Memory B cell (primary cell): ENCODE results near the gene SLX4.

Experiments
- ATAC-seq: fragments of 150-1000 bp; cut with Tn5 transposase; 2 replicates; pipeline ENCODE4 v1.10.0; 2021; ENCODE audit warnings: low read depth, mild to moderate bottlenecking, moderate library complexity
- DNase-seq, 2 donors: peaks; one replicate each; pipeline ENCODE4 v3.0.0; 2022; ENCODE audit warnings: low spot score in 2 of 2
- H3K27ac Mint-ChIP-seq: one replicate; pipeline ENCODE4 v1.8.0; 2022; ENCODE audit warnings: mild to moderate bottlenecking, moderate library complexity, mixed read lengths
- H3K27me3 Mint-ChIP-seq: one replicate; pipeline ENCODE4 v1.8.0; 2022; ENCODE audit warnings: mixed read lengths
- H3K36me3 Mint-ChIP-seq: one replicate; pipeline ENCODE4 v1.8.0; 2022; ENCODE audit warnings: mild to moderate bottlenecking, mixed read lengths
- H3K4me1 Mint-ChIP-seq: one replicate; pipeline ENCODE4 v1.8.0; 2022; ENCODE audit warnings: mixed read lengths
- H3K4me3 Mint-ChIP-seq: one replicate; pipeline ENCODE4 v1.8.0; 2022; ENCODE audit warnings: mild to moderate bottlenecking, moderate library complexity, mixed read lengths
- H3K9me3 Mint-ChIP-seq: one replicate; pipeline ENCODE4 v1.8.0; 2022; ENCODE audit warnings: mixed read lengths

Gene SLX4

DNA sequence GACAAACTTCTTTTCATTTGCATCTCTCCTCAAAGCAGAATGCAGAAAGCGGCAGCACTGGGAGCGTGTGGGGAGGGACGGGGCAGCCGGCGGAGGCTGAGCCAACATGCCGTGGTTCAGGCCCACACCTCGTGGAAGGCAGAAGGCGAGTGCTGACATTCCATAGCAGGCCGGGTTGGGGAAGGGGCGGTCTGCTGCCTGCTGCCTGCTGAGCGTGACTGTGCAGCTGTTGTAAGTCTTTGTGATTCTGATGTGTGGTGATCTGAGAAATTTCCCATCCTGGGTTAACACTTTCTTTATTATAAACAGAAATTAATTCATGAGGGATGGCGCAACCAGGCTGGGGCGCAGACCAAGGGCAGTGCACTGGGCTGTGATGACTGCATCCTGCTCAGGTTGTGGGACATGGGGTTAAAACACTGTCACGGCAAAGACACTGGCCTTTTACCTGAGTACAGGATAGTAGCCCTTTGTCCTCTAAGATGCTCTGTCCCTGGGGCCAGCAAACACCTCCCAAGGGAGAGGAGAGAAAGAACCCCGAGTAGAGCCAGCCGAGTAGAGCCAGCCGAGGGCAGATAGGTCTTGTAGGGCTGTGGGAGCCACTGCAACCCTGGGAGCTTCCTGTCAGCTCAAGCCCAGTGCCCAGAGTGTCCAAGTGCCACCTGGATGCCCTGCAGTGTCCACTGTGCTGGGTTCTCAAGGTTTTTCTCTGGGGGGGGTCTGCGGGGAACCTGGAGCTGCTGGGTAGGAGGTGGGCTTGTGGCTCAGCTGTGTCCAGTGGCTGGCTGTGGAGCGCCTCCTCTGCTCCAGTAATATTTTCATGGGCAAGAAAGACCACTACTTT lies 34.3 kb upstream of the SLX4 start:
- ATAC-seq (no peak), DNase-seq (no peak)
- Mint-ChIP-seq H3K4me1 (peaks cover 3% of the 10 kb centered on the region), H3K36me3 (peaks cover 6% of the 10 kb centered on the region), H3K27ac (peak overlapping the region; percentile 50), H3K4me3 (no peak overlapping the region), H3K27me3 (no peaks in the 10 kb centered on the region), H3K9me3 (no peaks in the 10 kb centered on the region)

GRCh38 chr16:3645108-3645503 lies 33.7 kb upstream of the SLX4 start:
- no peaks in the 10 kb centered on the region for H3K9me3 Mint-ChIP-seq
- peaks cover 6% of the 10 kb centered on the region for H3K4me1 Mint-ChIP-seq
- DNase-seq (no peak), ATAC-seq (no peak)
- no peaks in the 10 kb centered on the region for H3K27me3 Mint-ChIP-seq
- H3K36me3 Mint-ChIP-seq = peaks cover 9% of the 10 kb centered on the region
- H3K4me3 Mint-ChIP-seq = no peak overlapping the region
- no peak overlapping the region for H3K27ac Mint-ChIP-seq

DNA sequence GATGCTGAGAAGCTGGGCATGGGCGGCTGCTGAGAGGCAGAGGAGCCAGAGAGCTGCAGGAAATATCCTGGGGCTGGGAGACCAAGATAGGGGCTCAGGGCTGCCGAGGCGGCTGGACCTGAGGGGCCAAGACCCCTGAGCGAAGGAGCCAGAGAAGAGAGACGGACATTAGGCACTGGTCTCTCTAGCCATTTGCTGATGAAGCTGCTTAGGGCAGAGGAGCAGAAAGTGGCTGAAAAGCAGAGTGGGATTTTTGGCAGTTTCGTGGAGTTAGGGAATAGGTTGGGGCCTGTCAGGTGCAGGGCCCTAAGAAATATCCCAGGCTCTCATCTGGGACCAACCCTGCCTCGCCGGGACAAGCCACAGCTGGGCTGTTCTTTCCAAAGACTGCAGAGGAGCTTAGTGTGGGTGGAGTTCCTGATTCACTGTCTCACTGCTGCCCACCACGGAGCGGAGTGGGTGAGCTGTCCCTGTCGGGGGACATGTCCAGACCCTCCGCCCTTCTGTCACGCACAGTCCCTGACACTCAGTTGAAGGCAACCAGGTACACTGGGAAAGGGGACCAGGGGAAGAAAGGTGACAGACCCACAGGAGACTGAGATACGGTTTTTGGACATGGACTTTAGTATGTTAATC lies 31.8 kb upstream of the SLX4 start:
- Mint-ChIP-seq H3K36me3 (peaks cover 11% of the 10 kb centered on the region), H3K4me3 (no peak overlapping the region), H3K27me3 (no peaks in the 10 kb centered on the region), H3K4me1 (peaks cover 9% of the 10 kb centered on the region), H3K27ac (no peak overlapping the region), H3K9me3 (no peaks in the 10 kb centered on the region)
- no peak for ATAC-seq
- no peak for DNase-seq

DNA sequence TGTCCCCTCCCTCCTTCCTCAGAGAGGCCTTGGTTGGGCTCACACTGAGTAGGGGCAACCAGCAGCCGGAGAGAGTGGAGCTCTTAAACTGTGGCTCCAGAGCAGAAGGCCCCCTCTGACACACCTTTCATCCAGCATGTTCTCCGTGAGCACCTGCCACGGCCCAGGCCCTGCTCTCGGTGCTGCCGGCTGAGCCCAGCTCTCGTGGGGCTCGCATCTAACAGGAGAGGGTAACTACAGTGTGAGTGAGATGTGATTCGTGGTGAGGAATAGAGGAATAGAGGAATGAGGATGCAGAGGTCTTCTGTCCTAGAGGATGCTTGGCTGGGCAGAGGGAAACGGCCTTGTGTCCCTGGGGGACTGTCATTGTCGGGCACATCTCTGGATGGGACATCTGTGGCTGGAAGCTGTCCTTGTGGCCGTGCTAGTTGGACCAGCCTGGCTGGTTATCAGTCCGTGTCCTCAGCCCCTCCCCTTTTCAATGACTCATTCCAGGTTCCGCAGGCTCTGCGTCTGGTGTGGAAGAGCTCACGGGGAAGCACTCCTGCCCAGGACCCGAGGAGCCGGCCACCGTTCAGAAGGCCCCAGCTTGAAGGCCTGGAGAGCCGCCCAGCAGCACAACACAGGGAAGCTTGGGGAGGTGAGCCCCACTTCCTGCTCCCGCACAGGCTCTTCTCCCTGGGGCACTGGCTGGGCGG lies 31.1 kb upstream of the SLX4 start:
- Mint-ChIP-seq H3K36me3 (peaks cover 11% of the 10 kb centered on the region), H3K9me3 (no peaks in the 10 kb centered on the region), H3K4me3 (no peak overlapping the region), H3K4me1 (peaks cover 14% of the 10 kb centered on the region), H3K27ac (peak overlapping the region; percentile 20), H3K27me3 (no peaks in the 10 kb centered on the region)
- DNase-seq (no peak), ATAC-seq (no peak)

- H3K36me3 Mint-ChIP-seq = peaks cover 11% of the 10 kb centered on the region
- peaks cover 19% of the 10 kb centered on the region for H3K4me1 Mint-ChIP-seq
- no peak overlapping the region for H3K4me3 Mint-ChIP-seq
- DNase-seq = no peak
- ATAC-seq = no peak
- H3K27ac Mint-ChIP-seq = peak overlapping the region; percentile 20
- no peaks in the 10 kb centered on the region for H3K27me3 Mint-ChIP-seq
- H3K9me3 Mint-ChIP-seq = no peaks in the 10 kb centered on the region
Observed at GRCh38 chr16:3641801-3642396, 30.5 kb upstream of the SLX4 start.

- Mint-ChIP-seq H3K4me1 (peaks cover 19% of the 10 kb centered on the region), H3K27ac (no peak overlapping the region), H3K36me3 (peaks cover 10% of the 10 kb centered on the region), H3K27me3 (no peaks in the 10 kb centered on the region), H3K4me3 (no peak overlapping the region), H3K9me3 (no peaks in the 10 kb centered on the region)
- DNase-seq (no peak), ATAC-seq (no peak)
Observed at GRCh38 chr16:3640632-3641501, 29.5 kb upstream of the SLX4 start.

GRCh38 chr16:3640207-3640606 lies 28.8 kb upstream of the SLX4 start:
- Mint-ChIP-seq H3K27ac (no peak overlapping the region), H3K27me3 (no peaks in the 10 kb centered on the region), H3K4me1 (peaks cover 21% of the 10 kb centered on the region), H3K4me3 (no peak overlapping the region), H3K9me3 (no peaks in the 10 kb centered on the region), H3K36me3 (peaks cover 13% of the 10 kb centered on the region)
- ATAC-seq = no peak
- DNase-seq = no peak

DNA sequence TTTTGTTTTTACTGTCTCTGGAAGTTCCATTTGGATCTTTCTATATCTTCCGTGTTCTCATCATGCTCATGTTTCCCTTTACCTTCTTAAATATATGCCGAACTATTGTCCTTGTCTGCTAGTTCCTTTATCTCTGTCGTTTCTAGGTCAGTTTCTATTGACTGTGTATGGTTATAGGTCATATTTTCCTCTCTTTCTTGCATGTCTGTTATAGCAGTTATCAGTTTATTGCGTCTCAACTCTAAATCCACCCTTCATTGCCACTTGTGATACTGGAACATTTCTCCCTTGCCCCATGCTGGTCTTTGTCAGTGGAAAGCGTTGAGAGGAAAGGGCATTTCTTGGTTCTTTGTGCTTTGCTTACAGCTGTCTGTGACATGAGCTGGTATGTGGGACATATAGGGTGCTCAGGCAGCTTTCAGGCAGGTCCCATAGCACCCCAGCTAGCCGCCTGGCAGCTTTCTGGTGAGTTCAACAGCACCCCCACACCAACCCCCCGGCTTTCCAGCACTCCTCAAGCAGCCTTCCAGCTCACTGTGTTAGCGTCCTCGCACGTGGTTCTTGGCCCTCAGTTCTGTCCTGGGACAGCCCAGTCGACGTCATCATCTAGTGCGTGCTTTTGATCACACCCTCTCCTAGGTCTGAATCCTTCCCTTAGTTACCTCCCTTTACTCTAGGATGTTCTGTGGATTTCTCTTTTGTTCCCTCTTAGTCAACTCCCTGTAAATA lies 27.7 kb upstream of the SLX4 start:
- no peak overlapping the region for H3K4me3 Mint-ChIP-seq
- peaks cover 13% of the 10 kb centered on the region for H3K36me3 Mint-ChIP-seq
- ATAC-seq = no peak
- DNase-seq = no peak
- H3K27ac Mint-ChIP-seq = no peak overlapping the region
- H3K9me3 Mint-ChIP-seq = no peaks in the 10 kb centered on the region
- peaks cover 21% of the 10 kb centered on the region for H3K4me1 Mint-ChIP-seq
- H3K27me3 Mint-ChIP-seq = no peaks in the 10 kb centered on the region

- H3K36me3 Mint-ChIP-seq = peaks cover 10% of the 10 kb centered on the region
- peak overlapping the region; percentile 47 for H3K27ac Mint-ChIP-seq
- DNase-seq = no peak
- H3K27me3 Mint-ChIP-seq = no peaks in the 10 kb centered on the region
- ATAC-seq = peak; percentile 71
- H3K4me1 Mint-ChIP-seq = peaks cover 21% of the 10 kb centered on the region
- no peak overlapping the region for H3K4me3 Mint-ChIP-seq
- no peaks in the 10 kb centered on the region for H3K9me3 Mint-ChIP-seq
Observed at GRCh38 chr16:3637371-3637923, 26.0 kb upstream of the SLX4 start.

GRCh38 chr16:3625911-3626732 lies 14.7 kb upstream of the SLX4 start:
- DNase-seq = peak in 1 of 2 donors; percentile 20

GRCh38 chr16:3625331-3625730 lies 13.9 kb upstream of the SLX4 start:
- no peak overlapping the region for H3K4me3 Mint-ChIP-seq

More at GRCh38 chr16:3625911-3626732, 14.7 kb upstream of the SLX4 start:
- H3K4me3 Mint-ChIP-seq = peak overlapping the region; percentile 32
- no peaks in the 10 kb centered on the region for H3K9me3 Mint-ChIP-seq
- no peaks in the 10 kb centered on the region for H3K27me3 Mint-ChIP-seq
- H3K4me1 Mint-ChIP-seq = peaks cover 25% of the 10 kb centered on the region
- H3K27ac Mint-ChIP-seq = peak overlapping the region; percentile 72
- H3K36me3 Mint-ChIP-seq = peaks cover under 1% of the 10 kb centered on the region
- ATAC-seq = peak; percentile 89

DNA sequence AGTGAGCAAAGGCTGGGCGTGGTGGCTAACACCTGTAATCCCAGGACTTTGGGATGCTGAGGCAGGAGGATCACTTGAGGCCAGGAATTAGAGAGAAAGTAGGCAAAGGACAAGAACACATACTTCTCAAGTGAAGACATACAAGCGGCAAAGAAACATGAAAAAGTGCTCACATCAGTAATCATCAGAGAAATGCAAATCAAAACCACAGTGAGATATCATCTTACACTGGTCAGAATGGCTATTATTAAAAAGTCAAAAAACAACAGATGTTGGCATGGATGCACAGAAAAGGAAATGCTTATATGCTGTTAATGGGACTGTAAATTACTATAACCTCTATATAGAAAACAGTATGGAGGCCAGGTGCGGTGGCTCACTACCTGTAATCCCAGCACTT lies 12.2 kb upstream of the SLX4 start:
- H3K4me1 Mint-ChIP-seq = peaks cover 28% of the 10 kb centered on the region
- no peaks in the 10 kb centered on the region for H3K9me3 Mint-ChIP-seq
- H3K36me3 Mint-ChIP-seq = peaks cover 1% of the 10 kb centered on the region
- H3K27me3 Mint-ChIP-seq = no peaks in the 10 kb centered on the region
- ATAC-seq (peak; percentile 10), DNase-seq (no peak)
- H3K4me3 Mint-ChIP-seq = peak overlapping the region; percentile 69
- peak overlapping the region; percentile 5 for H3K27ac Mint-ChIP-seq

More at GRCh38 chr16:3625331-3625730, 13.9 kb upstream of the SLX4 start:
- Mint-ChIP-seq H3K27ac (no peak overlapping the region), H3K4me1 (peaks cover 25% of the 10 kb centered on the region), H3K9me3 (no peaks in the 10 kb centered on the region), H3K36me3 (peaks cover 1% of the 10 kb centered on the region), H3K27me3 (no peaks in the 10 kb centered on the region)
- ATAC-seq (no peak), DNase-seq (no peak)
